HG03066 (cell line): Measurements from ENCODE around the gene KRTAP4-8.
"Not testable (repeated sequence)": the region's sequence is repeated elsewhere in the genome, so short reads cannot be mapped to it uniquely, and the experiment has no call there.

Source experiments
- ATAC-seq: cut with Tn5 transposase; IDR thresholded peaks from one replicate; pipeline ENCODE4 v1.9.1; 2021; ENCODE audit warnings: low read depth; ENCODE audit not compliant: unreplicated experiment

Gene KRTAP4-8

GRCh38 chr17:41098042-41098441 lies at the start of gene KRTAP4-8:
Gene KRTAP4-8, minus strand, starts transcription at chr17:41098142. Its CDS starts 58 bp downstream, at chr17:41098084.
- ATAC-seq: no peak

- no peak for ATAC-seq
Observed at GRCh38 chr17:41145261-41145660, 47.3 kb upstream of the KRTAP4-8 start.

GRCh38 chr17:41144846-41145245 lies 46.9 kb upstream of the KRTAP4-8 start:
- ATAC-seq: no peak

- no peak for ATAC-seq
Observed at GRCh38 chr17:41141361-41141760, 43.4 kb upstream of the KRTAP4-8 start.

GRCh38 chr17:41140360-41141131 lies 42.6 kb upstream of the KRTAP4-8 start, which contains the start of gene KRTAP4-6:
Gene KRTAP4-6, minus strand, starts transcription at chr17:41140544. Its CDS starts 57 bp downstream, at chr17:41140487.
- no peak for ATAC-seq

- not testable (repeated sequence) for ATAC-seq
Observed at GRCh38 chr17:41139865-41140264, 41.9 kb upstream of the KRTAP4-8 start.

- no peak for ATAC-seq
Observed at GRCh38 chr17:41133880-41134735, 36.2 kb upstream of the KRTAP4-8 start.

GRCh38 chr17:41131979-41132378 lies 34.0 kb upstream of the KRTAP4-8 start:
- no peak for ATAC-seq

GRCh38 chr17:41127371-41127770 lies 29.4 kb upstream of the KRTAP4-8 start:
- no peak for ATAC-seq

GRCh38 chr17:41126412-41126811 lies 28.5 kb upstream of the KRTAP4-8 start:
- no peak for ATAC-seq

GRCh38 chr17:41125064-41125463 lies 27.1 kb upstream of the KRTAP4-8 start:
- no peak for ATAC-seq

- ATAC-seq: not testable (repeated sequence)
Observed at GRCh38 chr17:41123991-41124371, 26.0 kb upstream of the KRTAP4-8 start, which contains the start of gene KRTAP4-12. Gene KRTAP4-12, minus strand, starts transcription at chr17:41124182. Its CDS starts 60 bp downstream, at chr17:41124122.

GRCh38 chr17:41123292-41123990 lies 25.5 kb upstream of the KRTAP4-8 start:
- not testable (repeated sequence) for ATAC-seq

GRCh38 chr17:41121742-41122141 lies 23.8 kb upstream of the KRTAP4-8 start:
- ATAC-seq: no peak

- not testable (repeated sequence) for ATAC-seq
Observed at GRCh38 chr17:41119696-41120690, 22.1 kb upstream of the KRTAP4-8 start.

- no peak for ATAC-seq
Observed at GRCh38 chr17:41118721-41119120, 20.8 kb upstream of the KRTAP4-8 start.

- ATAC-seq: not testable (repeated sequence)
Observed at GRCh38 chr17:41117846-41118386, 20.0 kb upstream of the KRTAP4-8 start, which contains the start of gene KRTAP4-11. Gene KRTAP4-11, minus strand, starts transcription at chr17:41118373. Its CDS starts 58 bp downstream, at chr17:41118315.

GRCh38 chr17:41116297-41116696 lies 18.4 kb upstream of the KRTAP4-8 start:
- no peak for ATAC-seq
